22Rv1 (cell line): ENCODE measurements around the gene CREB5.

Experiments
- H3K27ac ChIP-seq: fragments of 450-650 bp; 2 replicates; pipeline ENCODE4 v1.5.1; 2017
- ZFX ChIP-seq: fragments of 450-650 bp; IDR thresholded peaks from 2 replicates; pipeline ENCODE4 v1.6.1; 2017; ENCODE audit warnings: antibody characterized with exemption, borderline replicate concordance
- TF ChIP-seq, protein P1 (sequence below): fragments of 450-650 bp; IDR thresholded peaks from 2 replicates; pipeline ENCODE4 v1.5.1; 2017; ENCODE audit warnings: mild to moderate bottlenecking

CREB5 gene

DNA sequence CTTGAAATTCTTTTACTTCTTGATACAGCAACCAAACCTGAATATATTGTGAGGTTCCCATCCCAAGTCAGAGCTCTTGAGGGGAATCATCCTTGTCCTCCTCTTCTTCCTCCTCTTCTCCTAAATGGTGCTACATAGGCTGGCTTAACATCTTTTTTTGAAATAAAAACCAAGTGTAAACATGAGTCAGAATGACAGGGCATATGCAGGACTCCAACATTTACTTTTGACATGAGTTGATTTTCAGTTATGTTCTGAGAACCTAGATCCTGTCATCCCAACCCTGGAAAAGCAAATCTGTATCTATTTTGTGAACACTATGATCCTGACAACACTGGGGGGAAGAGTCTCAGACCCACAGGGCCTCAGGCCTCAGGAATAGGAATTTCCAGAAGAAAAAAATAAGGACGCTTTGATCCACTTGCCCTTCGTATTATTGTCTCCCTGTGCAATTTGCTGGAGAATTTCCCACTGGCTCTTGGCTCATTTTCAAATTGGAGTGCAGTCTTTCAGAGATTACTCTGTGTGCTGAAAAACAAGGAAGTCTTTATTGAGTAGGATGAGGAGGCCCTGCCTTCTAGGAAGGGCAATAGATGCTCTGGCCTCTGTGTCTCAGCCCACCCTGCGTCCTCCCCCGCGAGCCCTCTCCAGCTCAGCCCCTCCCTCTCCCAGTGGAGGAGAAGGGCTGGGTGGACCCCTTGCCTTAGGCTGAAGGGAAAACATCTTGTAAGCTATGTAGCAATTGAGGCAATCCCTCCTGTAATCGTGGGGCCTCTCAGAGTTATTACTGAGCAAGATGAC lies 121.6 kb downstream of the CREB5 start:
- no peak overlapping the region for H3K27ac ChIP-seq
- no peak for TF ChIP-seq ZFX
- TF ChIP-seq, protein P1, sequence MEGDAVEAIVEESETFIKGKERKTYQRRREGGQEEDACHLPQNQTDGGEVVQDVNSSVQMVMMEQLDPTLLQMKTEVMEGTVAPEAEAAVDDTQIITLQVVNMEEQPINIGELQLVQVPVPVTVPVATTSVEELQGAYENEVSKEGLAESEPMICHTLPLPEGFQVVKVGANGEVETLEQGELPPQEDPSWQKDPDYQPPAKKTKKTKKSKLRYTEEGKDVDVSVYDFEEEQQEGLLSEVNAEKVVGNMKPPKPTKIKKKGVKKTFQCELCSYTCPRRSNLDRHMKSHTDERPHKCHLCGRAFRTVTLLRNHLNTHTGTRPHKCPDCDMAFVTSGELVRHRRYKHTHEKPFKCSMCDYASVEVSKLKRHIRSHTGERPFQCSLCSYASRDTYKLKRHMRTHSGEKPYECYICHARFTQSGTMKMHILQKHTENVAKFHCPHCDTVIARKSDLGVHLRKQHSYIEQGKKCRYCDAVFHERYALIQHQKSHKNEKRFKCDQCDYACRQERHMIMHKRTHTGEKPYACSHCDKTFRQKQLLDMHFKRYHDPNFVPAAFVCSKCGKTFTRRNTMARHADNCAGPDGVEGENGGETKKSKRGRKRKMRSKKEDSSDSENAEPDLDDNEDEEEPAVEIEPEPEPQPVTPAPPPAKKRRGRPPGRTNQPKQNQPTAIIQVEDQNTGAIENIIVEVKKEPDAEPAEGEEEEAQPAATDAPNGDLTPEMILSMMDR = no peak

DNA sequence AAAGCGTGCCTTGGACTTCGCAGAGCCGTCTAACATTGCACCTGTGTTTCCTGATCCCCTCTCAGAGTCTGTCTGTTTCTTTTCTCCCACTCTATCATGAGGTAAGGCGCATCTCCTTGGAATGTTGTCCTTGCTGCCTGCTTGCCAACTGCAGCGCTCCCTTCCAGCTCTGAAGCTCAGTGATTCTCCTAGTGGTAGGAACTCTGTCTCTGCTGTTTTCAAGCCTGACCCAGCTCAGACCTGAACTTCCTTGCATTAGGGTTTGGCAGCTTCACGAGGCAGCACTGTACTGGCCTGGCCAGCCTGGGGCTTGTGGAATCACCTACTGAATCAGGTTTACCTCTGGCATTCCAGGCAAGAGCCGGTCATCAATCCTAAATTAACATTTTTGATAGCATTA lies 123.9 kb downstream of the CREB5 start:
- H3K27ac ChIP-seq = no peak overlapping the region
- TF ChIP-seq, protein P1 = peak; percentile 25; the same call in 1 of the 2 replicates
- no peak for TF ChIP-seq ZFX

DNA sequence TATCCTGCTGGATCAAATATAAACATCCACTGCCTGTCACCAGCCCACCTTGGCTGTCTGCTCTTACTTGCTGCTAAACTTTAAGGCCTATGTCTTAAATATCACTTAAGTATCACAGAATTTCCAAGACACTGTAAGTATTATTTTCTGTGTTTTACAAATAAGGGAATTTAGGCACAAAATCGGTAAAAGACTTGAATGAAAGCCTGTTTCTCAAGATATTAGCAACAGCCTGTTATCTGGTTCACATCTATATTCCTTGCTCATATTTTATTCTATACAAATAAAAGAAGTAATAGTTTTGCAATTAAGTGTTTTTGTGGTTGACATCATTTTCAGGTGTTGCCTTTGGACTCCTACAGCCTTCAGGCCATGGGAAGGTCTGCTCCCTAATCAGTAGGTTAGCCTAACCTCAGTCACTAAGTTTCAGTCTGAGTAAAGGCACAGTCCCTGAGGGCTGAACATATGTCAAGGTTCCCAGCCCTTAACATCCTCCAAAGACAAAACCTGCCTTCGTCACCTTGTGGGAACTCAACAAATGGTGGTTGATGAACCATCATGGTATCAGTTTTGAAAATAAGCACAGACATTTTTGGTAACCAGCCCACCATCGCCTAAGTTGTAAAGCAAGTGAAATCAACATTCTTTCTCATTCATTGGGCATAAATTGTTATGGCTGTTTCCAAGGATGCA lies 127.1 kb downstream of the CREB5 start:
- no peak for TF ChIP-seq ZFX
- TF ChIP-seq, protein P1 = no peak
- no peak overlapping the region for H3K27ac ChIP-seq

DNA sequence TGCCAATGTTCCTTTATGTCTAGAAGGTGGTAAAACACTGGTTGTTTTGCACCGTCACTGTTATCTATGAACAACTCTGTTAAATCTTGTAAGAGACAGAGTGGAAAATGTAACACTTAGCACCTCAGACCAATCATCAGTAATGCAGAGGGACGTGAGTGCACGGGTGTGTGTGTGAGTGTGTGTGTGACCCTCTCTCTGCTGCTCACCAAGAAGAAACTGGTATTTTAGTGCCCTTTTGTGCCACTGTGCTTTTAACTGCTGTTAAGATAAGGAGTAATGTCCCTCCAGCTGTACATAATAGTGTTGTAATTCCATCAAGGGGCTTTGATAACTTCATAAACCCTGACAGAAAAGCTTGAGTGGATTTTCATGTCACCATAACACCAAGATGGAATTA lies 130.1 kb downstream of the CREB5 start:
- H3K27ac ChIP-seq = no peak overlapping the region
- no peak for TF ChIP-seq ZFX
- TF ChIP-seq, protein P1 = no peak

DNA sequence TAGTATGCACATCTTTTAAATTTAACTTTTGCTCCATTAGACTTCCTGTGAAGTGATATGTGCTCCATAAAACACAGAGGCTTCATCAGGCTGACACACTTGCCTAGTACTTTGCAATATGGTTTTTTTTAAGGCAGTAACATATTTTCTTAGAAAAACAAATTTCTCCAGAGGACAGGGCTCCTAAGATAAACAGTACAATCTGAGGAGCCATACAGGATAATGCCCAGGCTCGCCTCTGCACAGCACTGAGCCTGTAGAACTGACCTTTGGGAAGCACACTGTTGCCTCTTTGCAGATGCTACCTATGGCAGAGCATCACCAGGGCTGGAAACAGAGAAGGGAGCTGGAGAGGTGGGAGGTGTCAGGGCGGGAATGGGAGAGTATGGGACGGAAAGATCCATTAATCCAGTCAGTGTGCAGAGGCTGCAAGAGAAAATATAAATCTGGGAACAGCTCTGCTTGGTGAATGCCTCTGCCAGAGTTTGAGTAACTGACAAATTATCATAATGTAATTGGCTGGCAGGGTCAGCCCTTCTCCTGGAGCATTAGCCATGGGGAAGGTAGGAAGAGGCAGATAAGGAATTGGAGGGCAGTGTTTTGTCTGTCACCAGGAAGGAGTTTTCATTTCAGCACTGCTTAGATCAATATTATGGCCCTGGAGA lies 132.3 kb downstream of the CREB5 start:
- TF ChIP-seq, protein P1 = no peak
- no peak for TF ChIP-seq ZFX

DNA sequence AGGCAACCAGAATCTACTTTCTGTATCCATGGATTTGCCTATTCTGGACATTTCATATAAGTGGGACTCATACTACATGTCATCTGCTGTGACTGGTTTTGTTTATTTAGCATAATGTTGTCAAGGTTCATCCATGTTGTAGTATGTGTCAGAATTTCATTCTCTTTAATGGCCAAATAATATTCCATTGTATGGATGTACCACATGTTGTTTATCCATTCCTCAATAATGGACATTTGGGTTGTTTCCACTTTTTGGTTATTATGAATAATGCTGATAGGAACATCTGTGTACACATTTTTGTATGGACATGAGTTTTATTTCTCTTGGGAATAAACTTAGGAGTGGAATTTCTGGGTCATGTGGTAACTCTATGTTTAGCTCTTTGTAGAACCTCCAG lies 133.7 kb downstream of the CREB5 start:
- no peak for TF ChIP-seq ZFX
- TF ChIP-seq, protein P1 = no peak
- no peak overlapping the region for H3K27ac ChIP-seq

More for the DNA sequence above, 132.3 kb downstream of the CREB5 start:
- no peak overlapping the region for H3K27ac ChIP-seq
